BE2C (cell line): ENCODE results near the gene CAPRIN2.

Source experiments
- DNase-seq: peaks from one replicate; pipeline ENCODE4 v3.0.0-alpha.2; 2020
- H3K27me3 ChIP-seq: fragments of 250-450 bp; sonication (Bioruptor Pico); 2 replicates; pipeline ENCODE4 v1.5.1; 2020; ENCODE audit warnings: mild to moderate bottlenecking
- H3K36me3 ChIP-seq: fragments of 250-450 bp; sonication (Bioruptor Pico); 2 replicates; pipeline ENCODE4 v1.5.1; 2020; ENCODE audit warnings: mild to moderate bottlenecking
- H3K4me1 ChIP-seq: fragments of 250-450 bp; sonication (Bioruptor Pico); 2 replicates; pipeline ENCODE4 v1.5.1; 2020
- H3K4me3 ChIP-seq: 2 replicates; pipeline ENCODE4 v1.5.1; 2011; ENCODE audit warnings: low read depth, low read length
- H3K9me3 ChIP-seq: fragments of 250-450 bp; sonication (Bioruptor Pico); 2 replicates; pipeline ENCODE4 v1.5.1; 2020
- TF ChIP-seq, protein P1 (sequence below): IDR thresholded peaks from 2 replicates; pipeline ENCODE4 v1.5.1; 2012; ENCODE audit warnings: mild to moderate bottlenecking, low read depth, low read length

The CAPRIN2 gene

GRCh38 chr12:30729547-30729946 is 25.2 kb downstream of the CAPRIN2 start:
- Histone ChIP-seq H3K4me3 (no peak overlapping the region), H3K9me3 (no peaks in the 10 kb centered on the region), H3K4me1 (no peaks in the 10 kb centered on the region), H3K36me3 (no peaks in the 10 kb centered on the region), H3K27me3 (no peaks in the 10 kb centered on the region)
- no peak for DNase-seq
- TF ChIP-seq, protein P1, sequence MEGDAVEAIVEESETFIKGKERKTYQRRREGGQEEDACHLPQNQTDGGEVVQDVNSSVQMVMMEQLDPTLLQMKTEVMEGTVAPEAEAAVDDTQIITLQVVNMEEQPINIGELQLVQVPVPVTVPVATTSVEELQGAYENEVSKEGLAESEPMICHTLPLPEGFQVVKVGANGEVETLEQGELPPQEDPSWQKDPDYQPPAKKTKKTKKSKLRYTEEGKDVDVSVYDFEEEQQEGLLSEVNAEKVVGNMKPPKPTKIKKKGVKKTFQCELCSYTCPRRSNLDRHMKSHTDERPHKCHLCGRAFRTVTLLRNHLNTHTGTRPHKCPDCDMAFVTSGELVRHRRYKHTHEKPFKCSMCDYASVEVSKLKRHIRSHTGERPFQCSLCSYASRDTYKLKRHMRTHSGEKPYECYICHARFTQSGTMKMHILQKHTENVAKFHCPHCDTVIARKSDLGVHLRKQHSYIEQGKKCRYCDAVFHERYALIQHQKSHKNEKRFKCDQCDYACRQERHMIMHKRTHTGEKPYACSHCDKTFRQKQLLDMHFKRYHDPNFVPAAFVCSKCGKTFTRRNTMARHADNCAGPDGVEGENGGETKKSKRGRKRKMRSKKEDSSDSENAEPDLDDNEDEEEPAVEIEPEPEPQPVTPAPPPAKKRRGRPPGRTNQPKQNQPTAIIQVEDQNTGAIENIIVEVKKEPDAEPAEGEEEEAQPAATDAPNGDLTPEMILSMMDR, result no peak

DNA sequence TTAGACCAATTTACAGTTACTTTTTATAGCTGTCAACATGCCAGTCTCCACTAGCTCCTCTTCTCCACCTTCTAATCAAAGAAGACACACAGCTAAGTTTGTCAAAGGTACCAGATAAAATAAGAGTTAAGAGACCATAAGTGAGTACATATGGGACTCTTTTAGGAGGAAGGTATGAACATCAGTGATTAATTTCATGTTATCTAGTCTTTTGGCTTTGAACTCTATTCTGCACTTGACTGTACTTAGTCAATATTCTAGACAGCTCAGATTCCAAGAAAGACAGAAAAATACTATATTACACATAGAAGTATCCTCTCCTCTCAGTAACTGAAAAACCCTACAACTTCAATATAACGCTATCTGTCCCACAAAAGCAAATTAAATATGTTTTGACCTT is 28.1 kb downstream of the CAPRIN2 start:
- no peaks in the 10 kb centered on the region for H3K36me3 ChIP-seq
- no peaks in the 10 kb centered on the region for H3K4me1 ChIP-seq
- no peaks in the 10 kb centered on the region for H3K27me3 ChIP-seq
- H3K4me3 ChIP-seq, result no peak overlapping the region
- TF ChIP-seq, protein P1, result no peak
- no peak for DNase-seq
- no peaks in the 10 kb centered on the region for H3K9me3 ChIP-seq

GRCh38 chr12:30725739-30726138 is 29.0 kb downstream of the CAPRIN2 start:
- TF ChIP-seq, protein P1, result no peak
- DNase-seq, result no peak
- Histone ChIP-seq H3K4me3 (no peak overlapping the region), H3K4me1 (no peaks in the 10 kb centered on the region), H3K9me3 (no peaks in the 10 kb centered on the region), H3K36me3 (no peaks in the 10 kb centered on the region), H3K27me3 (no peaks in the 10 kb centered on the region)

DNA sequence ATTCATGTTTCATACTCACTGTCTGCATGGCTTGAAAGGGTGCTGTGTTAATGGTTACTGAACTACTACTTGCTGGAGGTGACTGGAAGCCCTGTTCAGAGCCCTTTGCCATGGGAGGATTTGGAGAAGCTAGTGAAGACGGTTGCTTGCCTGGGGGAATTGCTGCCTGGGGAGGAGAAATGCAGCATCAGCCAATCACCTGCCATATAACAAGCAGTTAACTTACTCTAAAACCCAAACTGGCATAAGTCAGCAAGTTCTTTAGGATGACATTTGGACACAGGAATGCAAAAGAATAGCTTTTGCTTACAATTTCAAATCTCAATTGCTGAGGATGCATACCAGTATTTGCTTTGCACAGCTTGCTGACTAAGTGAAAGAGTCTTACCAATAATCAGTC is 35.7 kb downstream of the CAPRIN2 start:
- no peak for DNase-seq
- TF ChIP-seq, protein P1, result no peak
- H3K9me3 ChIP-seq, result no peaks in the 10 kb centered on the region
- H3K36me3 ChIP-seq, result no peaks in the 10 kb centered on the region
- no peaks in the 10 kb centered on the region for H3K27me3 ChIP-seq
- H3K4me3 ChIP-seq, result no peak overlapping the region
- no peaks in the 10 kb centered on the region for H3K4me1 ChIP-seq

GRCh38 chr12:30707613-30708342 is 47.0 kb downstream of the CAPRIN2 start:
- Histone ChIP-seq H3K4me3 (no peak overlapping the region), H3K36me3 (no peaks in the 10 kb centered on the region), H3K27me3 (no peaks in the 10 kb centered on the region), H3K9me3 (no peaks in the 10 kb centered on the region), H3K4me1 (no peaks in the 10 kb centered on the region)
- TF ChIP-seq, protein P1, result no peak
- DNase-seq, result no peak

GRCh38 chr12:30706476-30706875 is 48.3 kb downstream of the CAPRIN2 start:
- H3K4me1 ChIP-seq, result no peaks in the 10 kb centered on the region
- TF ChIP-seq, protein P1, result no peak
- H3K27me3 ChIP-seq, result no peaks in the 10 kb centered on the region
- H3K4me3 ChIP-seq, result no peak overlapping the region
- DNase-seq, result no peak
- no peaks in the 10 kb centered on the region for H3K36me3 ChIP-seq
- H3K9me3 ChIP-seq, result no peaks in the 10 kb centered on the region
